Stimulated activated naive CD4-positive, alpha-beta T cell (primary cell): Measurements from ENCODE around the gene MBD2.

Experiments
- DNase-seq, 6 experiments: peaks; one replicate each; lab custom pipeline; 2025; lab: John Stamatoyannopoulos, UW

MBD2 gene

DNA sequence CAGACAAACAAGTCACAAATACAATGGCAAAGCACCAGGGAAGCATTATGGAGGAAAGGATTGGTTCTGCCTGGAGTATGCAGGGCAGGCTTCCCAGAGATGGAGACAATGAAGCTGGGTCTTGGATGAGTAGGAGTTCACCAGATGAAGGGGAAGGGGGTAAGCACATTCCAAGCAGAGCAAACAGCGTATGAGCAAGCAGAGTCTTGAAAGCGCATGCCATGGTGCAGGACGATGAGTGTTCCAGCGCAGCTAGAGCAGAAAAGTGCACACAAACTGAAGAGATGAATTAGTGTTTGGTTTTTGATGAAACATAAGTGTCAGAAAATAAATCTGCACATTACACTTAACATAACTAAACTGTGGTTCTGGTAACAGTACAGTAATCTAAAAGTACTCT, 21.6 kb downstream of the MBD2 start:
- DNase-seq: no peak

DNA sequence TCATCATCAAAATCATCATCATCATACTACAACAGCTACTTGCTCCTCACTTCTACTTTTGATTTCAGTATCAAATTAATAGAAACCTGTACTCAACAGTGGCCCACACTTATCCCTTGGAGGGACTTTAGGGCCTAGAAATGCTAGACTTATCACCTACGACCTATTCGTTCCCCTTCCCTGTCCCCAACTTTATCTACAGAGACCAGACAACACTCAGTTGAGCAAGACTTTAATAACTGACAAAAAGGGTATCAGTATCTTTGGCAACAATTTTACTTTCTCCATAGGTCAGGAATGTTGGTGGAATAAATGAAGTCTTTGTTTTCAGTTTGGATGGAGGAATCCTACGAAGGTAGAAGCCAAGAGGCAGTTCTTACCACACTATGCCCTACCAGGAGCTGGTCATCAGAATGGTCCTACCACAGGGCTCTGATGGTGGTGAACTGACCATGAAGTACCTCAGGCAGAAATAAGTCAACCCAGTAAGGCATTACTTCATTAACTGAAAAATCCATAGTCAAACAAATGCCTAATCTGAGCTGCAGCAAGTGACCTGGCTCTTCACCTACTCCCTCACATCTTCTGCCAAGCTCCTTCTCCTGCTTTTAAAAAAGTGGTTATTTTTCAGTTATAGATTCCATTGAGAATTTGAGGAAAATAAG, 26.6 kb downstream of the MBD2 start:
- no peak for DNase-seq

DNA sequence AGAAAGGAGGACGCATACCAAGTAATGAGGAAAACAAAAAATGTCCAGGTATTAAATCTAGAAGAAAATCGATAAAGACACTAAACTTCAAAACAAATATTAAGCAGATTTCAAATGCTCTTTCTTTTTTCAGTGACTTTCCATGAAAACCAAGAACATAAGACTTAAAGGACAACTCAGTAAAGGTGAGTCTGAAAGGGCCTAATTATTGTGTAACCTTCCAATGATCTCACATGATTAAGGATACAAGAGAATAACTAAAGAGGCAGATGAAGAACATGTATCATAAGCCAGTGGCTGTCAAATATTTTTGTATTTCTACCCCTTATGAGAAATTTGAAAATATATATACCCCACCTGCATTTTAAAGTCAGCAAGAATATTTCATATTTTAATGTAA, 30.7 kb downstream of the MBD2 start:
- no peak for DNase-seq

DNA sequence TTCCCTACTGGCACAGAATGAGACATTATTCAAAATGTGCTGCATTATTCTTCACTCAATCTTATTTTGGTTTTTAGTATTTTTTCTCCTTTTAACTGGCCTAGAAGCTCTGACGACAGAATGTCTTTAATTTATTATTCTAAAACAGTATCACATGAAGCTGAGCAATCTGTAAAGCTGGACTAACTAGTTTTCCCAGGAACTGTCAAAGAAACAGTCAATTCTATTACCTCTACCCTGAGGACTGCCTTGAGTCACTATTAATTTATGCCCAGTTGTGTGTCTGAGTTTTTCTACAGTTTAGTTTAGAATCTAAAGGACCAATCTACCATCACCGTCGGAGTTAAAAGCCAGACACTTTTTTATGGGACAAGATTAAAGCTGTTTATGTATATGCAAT, 31.6 kb downstream of the MBD2 start:
- no peak for DNase-seq

DNA sequence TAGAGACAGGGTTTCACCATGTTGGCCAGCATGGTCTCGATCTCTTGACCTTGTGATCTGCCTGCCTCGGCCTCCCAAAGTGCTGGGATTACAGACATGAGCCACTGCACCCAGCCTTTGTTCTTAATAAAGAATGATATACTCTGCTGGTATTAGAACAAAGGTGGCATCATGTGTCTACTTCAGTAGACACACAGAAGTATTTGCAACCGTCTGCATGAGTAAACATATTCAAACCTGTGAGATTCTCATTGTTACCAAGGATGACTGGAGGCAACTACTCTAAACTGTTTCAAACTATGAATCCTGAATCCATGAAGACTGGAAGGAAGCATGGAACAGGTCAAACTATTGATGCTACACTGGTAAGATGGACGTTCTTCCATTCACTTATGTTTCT, 32.1 kb downstream of the MBD2 start:
- DNase-seq: no peak

DNA sequence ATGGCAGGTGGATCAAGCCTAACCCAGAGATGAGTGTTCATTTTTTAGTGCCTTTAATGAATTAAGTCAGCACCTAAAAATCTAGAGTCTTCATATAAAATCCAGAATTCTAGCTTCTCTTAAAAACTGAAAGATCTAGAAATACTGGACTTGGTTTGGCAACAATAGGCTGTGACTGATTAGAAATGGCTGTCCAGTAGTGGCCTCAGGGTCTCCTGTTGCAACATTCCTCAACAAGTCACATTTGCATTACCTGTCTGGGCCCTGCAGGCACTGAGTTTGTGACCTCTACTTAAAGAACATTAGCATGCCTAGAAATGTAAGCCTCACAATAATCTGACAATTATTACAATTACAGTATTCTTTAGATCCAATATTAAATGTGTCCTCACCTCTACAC, 33.1 kb downstream of the MBD2 start:
- DNase-seq: no peak

DNA sequence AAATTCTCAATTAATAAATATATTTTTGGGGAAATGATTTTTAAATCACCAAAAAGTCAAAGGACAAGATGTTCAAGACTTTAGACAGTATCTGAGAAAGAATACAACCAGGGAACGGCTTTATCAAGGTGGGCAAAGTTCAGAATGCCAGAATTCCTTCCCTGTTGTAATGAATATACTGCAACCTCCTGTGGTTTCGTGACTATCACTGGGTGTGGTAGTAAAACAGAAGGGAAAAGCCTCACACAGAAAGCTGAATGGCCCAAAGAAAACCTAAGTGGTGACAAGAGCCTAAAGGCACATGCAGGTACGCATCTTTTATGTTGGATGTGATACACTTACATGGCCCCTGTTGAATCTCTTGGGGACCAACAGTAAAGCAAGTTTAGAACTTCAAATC, 37.1 kb downstream of the MBD2 start:
- no peak for DNase-seq

DNA sequence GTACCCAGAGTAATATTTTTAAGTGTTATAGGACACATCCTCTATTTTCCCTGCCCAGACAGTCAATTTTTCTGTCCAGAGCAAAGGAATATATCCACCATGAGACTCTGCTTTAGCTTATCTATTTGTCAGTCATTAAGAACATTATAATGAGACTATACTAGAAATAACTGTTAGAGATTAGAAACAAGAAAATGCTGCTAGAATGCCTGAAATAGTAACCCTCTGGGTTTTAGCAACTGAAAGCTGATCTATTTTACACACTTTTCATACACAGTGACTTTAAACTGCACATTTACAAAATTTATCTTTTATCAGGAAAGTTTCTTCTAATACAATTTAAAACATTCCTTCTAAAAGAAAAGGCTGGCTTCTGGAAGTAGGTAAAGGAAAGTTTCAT, 39.6 kb downstream of the MBD2 start:
- DNase-seq: no peak

DNA sequence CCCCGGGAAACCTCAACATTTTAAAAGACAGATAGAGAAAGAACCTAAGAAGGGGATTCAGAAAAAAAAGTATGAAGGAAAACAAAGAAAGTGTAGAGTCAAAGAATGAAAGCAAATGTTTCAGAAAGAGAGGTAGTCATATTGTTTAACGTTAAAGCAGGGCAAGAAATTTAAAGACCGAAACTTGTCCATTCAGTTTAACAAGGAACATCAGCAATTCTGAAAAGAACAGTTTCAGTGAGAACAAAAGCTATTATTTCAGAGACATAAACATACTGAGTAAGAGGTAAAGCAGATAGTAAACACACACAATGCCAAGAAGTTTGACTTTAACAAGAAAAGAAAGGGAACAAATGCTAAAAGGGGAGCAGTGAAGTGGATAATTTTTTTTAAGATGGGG, 41.1 kb downstream of the MBD2 start:
- DNase-seq: no peak

DNA sequence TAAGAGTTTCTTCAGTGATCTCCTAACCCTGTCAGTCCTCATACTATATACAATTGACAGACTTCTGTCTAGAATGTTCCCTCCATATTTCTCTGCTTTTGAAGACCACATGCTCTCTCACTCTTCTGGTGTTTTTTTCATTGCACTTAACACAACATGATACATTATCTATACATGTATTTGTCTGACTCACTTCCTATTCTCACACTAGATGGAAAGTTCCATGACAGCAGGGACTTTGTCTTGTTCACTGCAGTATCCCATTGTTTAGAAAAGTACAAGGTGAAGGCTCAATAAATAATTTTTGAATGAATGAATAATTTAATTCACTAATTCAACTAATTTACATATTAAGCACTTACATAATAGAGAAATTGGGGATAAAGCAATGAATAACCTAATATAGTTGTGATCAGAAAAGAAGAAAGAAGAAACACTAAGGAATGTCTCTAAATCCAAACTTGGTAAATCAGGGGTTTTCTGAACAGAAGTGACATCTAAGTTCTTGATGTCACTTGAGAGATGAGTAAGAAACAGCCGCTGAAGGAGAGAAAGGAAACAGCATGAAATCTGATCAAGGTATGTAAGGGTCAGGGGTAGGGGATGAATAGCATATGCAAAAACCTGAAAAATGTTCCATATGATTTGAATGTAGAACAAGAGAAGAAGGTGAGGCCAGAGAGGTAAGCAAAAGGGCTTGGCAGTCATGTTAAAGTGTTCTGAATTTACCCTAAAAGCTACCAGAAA, 42.4 kb downstream of the MBD2 start:
- DNase-seq: no peak

DNA sequence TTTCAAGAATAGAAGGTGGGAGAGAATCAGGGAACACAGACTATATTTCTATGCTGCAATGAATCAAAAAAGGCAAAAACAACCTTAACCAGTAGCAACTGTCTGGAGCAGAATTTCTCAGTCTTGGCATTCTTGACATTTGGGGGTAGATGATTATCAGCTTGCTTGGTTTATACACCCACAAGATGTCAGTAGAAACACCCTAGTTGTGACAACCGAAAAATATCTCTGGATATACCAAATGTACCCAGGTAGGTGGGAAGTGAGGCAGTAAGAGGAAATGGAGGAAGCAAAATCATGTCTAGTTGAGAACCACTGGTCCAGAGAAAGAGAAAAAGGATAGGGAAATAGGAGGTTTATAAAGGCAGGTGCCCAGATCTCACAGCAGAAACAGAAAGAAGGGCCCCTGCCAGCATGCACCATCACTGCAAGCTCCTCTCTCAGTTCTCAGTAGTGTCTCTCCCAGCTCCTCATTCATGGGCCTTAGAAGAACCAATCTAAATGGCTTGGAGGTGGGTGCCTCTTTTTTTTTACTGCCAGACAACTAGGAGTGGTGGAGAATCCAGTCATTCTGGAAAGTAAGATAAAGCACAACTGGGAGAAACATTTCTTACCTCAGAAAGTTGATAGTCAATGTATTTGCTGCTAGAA, 50.4 kb downstream of the MBD2 start:
- DNase-seq: no peak

DNA sequence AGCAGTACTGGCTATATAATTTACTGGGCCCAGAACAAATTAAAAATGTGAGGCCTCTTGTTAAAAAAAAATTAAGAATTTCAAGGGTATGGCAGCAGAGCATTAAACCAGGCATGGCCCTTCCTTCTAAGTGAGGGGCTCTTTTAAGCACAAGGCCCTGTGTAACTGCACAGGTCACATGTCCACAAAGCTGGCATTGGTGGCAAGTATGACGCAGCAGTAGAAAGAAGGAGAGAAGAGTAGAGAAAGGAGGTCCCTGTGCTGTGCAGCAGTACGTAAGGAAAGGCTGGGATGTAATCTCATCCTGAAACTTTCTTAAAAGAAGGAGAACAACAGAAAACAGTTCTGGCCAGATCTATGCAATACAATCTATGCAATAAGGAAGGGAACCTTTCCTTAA, 51.2 kb downstream of the MBD2 start:
- DNase-seq: no peak

DNA sequence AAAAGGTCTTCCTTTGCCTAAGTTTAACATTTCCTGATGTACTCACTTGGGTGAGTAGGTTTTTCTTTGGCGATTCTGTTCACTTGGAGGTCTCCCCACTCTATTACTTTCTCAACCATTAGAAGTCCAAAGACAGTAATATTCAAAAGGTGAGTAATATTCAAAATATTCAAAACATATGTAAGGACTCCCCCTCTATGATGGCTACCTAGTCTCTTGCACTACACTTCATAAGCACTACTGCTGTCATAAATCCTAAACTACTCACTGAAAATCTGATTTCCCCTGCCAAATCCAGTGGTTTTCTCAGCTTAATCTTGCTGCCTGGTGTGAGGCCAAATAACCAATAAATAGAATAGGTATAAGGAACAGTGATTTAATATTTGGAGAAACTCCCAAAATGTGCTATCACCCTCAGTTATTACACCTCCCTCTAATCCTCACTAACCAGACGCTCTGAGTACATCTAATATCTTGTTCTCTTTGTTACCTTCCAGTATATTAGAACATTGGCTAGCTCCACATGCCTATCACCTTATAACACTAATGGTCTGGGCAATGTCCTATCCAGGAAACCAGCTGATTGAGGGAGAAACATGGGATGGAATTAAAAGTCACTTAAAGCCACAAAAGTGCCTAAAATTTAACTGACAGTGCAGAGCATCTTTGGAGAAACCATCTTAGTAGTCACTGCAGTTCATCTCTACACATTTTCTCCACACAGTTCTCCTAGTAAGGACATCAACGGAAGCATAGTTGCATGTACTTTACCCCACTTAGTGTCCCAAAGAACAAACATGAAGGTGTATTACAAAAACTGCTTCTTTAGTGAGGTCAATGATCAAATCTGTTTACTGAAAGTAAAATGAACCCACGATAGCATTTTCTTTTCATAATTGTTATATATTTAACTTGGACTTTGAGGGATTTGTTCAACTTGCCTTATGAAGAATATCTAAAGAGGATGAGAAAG, 54.8 kb downstream of the MBD2 start:
- DNase-seq: no peak

DNA sequence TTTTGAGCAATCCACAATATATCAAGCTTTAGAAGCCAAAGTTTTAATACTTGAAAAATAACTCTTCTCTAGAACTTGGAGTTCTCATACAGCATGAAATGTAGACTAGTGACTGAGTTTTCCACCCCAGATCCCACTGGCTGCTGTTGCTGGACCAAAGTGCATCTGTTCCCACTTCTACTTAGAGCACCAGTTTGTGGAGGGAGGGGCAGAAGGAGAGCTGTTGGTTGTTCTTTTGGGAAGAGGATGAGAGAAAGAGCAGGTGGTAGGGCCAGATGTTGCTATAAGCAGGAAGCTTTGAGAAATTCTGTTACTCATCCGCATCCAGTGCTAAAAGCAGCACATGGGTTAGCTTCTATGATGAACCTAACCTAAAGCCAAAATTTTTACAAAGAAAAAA, 59.0 kb downstream of the MBD2 start:
- DNase-seq: no peak

DNA sequence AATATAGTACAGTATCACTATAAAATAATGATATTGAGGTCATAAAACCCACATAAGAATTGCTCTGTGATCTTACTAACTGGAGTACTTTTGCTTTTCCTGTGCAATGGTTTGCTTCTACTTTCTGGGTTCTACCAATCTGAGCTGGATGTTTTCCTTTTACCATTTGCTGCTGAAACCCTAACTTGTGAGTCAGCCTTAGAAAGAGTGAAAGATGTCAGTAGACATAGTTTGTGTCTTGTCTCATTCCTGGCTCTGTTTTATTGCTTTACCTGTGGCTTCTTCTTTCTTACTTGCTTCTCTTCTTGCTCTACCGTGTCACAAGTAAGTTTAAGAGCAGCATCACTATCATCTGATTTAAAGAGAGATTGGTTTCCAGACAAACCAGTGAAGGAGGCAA, 61.0 kb downstream of the MBD2 start:
- no peak for DNase-seq

DNA sequence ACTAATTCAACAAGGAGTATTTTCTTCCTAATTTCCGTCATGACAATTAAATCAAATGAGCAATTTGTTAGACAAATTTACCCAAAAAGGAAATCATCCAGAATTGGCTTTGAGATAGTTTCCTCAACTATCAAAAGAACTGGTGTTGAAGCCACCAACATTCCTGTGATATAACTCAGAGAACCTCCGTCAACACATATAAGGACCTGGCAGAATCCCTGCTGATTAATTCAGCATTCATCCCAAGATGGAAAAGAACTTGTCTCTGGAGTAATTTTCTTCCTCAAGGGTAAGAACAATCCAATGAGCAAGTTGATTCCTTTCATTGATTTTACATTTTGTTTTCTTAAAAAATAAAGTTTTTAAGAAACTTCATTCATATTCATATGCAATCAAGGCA, 62.0 kb downstream of the MBD2 start:
- DNase-seq: no peak

DNA sequence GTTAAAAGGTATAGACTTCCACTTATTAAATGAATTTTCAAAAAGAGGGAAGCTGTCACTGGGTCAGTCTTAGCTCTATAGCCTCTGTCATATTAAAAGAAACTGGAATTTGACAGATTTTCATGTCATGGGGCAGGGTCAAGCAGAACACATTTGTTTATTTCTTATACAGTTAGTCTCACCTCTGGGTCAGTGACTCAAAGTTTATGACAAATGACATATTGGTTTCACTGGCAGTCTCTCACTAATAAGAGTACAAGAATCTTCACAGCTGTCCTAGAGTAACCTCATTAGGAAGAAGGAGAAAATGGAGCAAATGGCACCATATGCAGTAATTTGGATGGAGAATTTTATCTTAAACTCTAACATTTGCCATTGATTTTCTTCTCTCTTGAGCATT, 63.2 kb downstream of the MBD2 start:
- DNase-seq: no peak

DNA sequence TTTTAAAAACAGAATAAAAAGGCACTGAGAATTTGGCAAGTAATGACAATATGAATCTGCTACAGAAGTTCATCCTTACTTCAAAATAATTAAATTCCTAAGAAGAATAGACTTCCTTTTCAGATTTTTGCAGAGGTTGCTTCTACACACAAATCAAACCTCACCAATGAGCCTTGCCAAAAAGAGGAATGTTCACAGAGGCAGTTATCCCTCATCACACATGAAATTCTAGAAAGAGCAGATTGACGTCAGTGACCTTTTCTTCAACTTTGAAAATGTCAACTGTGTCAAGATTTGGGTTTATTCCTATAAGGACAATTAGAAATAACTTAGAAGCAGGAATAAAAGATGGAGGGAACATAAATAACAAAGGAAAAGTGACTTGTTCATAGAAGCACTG, 64.6 kb downstream of the MBD2 start:
- DNase-seq: no peak

DNA sequence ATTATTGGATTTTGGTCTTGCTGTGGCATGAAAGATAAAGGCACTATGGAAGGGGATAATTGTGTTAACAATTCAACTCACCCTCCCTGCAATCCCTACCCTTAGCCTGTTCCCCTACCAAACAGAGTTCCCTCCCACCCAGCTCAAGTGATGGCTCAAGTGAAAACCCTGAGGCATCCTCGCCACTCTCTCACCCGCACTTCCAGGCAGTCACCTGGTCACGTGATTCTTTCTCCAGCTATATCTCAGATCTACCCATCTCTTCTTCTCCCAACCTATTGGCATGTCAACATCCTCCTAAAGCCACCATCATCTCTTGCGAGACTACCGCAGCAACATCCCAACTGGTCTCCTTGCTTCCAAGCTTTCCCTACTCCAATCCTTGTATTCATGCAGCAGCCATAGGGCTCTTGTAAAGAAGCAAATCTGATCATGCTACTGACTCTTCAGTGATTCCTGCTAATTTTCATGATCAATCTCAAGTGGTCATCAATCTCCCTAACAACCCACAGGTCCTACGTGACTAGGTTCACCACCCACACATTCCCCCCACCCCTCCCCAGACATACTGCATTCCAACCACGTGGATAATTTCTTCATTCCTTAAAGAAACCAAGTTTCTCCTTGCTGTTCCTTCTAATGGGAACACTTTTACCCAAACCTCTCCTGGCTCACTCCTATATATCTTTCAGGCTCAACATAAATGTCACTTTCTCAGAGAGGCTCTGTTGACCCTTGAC, 66.7 kb downstream of the MBD2 start:
- no peak for DNase-seq

DNA sequence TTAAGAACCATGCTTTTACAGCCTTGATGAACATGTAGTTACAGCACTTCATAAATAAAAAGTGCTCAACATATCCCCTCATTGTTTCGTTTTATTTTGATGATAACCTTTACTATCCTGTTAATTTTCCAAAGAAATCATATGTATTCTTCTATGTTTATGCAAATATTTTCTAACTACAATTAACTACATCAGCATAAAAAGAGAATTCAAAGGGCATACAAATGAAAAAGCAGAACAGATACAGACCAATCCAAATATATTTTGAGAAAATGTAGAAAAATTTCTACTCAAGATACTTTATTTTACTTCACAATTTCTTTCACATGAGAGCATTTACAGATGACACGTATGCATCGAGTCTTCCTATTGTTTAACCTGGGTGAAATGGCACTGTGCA, 69.1 kb downstream of the MBD2 start:
- no peak for DNase-seq

DNA sequence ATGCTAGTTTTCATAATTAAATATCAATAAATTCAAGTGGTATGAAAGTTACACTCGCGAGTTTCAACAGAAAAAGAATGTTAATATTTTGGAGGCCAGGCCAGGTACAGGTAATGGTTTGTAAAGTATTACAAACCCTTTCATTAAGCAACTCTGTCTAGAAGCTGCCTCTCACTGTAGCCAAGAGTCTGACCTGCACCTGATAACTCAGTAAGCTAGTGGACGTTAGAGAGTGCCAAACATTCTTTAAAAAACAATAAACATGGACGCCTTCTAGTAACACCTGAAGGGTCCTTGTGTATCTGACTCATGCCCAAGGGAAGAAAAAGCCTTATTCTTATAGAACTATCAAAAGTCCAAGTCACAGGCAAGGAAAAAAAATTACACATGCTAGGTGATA, 70.2 kb downstream of the MBD2 start:
- no peak for DNase-seq

DNA sequence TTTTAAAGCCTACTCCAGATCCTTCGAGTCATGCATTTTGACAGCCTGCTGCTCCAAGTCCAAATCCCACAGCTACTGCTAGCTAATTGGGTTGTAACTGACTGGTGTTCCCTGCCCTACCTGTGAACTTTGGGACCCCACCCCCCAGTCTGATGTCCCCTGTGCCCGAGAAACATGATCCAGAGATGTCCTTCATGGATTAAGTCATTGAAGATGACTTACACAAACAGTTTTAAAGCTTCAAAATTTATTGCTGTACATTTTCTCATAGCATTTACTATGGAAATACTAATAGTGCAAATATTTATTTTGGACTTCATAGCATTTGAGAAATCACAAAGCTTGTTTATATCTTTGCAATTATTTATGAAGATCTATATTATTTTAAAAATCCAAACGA, 73.1 kb downstream of the MBD2 start:
- no peak for DNase-seq
